ENCODE measurements around the gene NEDD4L.

Gene NEDD4L

DNA sequence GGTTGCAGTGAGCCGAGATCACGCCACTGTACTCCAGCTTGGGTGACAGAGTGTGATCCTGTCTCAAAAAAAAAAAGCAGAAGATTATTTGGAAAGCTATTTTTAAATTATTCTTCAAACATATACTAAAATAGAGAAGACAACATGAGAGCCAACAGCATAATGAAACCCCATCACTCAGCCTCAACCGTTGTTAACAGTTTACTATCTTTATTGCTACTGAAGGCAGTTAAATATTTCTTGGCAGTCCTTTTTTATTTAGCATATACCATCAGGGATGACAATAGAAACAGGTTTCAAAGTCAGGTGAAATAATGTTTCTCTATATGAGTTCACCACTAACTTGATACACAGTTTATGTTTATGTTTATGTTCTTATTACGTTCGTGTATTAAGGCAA lies 157.2 kb downstream of the NEDD4L start:
- TF ChIP-seq, protein P1, sequence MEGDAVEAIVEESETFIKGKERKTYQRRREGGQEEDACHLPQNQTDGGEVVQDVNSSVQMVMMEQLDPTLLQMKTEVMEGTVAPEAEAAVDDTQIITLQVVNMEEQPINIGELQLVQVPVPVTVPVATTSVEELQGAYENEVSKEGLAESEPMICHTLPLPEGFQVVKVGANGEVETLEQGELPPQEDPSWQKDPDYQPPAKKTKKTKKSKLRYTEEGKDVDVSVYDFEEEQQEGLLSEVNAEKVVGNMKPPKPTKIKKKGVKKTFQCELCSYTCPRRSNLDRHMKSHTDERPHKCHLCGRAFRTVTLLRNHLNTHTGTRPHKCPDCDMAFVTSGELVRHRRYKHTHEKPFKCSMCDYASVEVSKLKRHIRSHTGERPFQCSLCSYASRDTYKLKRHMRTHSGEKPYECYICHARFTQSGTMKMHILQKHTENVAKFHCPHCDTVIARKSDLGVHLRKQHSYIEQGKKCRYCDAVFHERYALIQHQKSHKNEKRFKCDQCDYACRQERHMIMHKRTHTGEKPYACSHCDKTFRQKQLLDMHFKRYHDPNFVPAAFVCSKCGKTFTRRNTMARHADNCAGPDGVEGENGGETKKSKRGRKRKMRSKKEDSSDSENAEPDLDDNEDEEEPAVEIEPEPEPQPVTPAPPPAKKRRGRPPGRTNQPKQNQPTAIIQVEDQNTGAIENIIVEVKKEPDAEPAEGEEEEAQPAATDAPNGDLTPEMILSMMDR (IDR thresholded peaks at IDR 0.05; ENCODE audit: control insufficient read depth, insufficient read depth, low read depth, low read length, missing control alignments): no peak
- no peak for DNase-seq (ENCODE audit: low read depth)
- no peak overlapping the region for H3K4me3 ChIP-seq (ENCODE audit: control insufficient read depth, low read depth, low read length)

DNA sequence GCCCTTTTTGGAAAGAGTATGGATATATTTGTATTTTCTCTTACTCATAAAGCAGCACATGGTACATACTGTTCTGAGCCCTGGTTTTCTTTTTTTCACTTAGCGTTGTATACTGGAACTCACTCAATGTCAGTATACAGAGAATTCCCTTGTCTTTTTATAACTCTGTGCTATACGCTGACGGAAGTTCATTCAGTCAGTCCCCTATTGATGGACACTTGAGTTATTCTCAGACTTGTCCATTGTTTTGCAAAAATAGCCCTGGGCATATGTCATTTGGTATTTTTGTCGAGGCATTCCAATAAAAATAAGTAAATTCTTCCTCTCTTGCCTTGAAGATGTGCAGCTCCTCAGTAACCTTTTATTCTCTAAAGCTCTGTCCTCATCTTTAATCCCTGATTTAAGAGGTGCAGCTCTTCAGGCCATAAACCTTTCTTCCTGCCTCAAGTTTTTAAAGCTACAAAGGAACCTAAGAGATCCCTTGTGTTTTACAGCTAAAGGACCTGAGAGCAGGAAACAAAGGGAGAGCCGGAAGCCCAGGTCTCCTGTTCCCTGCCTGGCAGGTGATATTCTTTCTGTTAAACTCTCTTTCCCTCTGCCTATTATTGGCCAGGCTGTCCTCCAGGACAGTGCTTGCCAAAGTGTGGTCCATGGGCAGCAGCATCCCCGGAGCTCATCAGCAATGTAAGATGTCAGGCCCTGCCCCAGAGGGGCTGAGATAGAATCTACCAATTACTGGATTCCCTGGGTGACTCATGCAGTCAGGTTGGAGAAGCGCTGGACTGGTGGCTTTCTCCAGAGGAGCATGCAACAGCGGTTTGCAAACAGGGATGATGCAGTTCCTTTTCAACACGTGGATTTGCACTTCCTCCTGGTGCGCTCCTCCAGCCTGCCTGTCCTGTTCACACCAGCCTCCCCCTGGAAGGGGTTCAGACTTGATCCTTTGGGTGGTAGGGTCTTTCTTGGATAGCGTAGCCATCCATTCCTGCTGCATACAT lies 158.0 kb downstream of the NEDD4L start:
- DNase-seq (ENCODE audit: low read depth): no peak
- TF ChIP-seq, protein P1 (IDR thresholded peaks at IDR 0.05; ENCODE audit: control insufficient read depth, insufficient read depth, low read depth, low read length, missing control alignments): no peak
- no peak overlapping the region for H3K4me3 ChIP-seq (ENCODE audit: control insufficient read depth, low read depth, low read length)

DNA sequence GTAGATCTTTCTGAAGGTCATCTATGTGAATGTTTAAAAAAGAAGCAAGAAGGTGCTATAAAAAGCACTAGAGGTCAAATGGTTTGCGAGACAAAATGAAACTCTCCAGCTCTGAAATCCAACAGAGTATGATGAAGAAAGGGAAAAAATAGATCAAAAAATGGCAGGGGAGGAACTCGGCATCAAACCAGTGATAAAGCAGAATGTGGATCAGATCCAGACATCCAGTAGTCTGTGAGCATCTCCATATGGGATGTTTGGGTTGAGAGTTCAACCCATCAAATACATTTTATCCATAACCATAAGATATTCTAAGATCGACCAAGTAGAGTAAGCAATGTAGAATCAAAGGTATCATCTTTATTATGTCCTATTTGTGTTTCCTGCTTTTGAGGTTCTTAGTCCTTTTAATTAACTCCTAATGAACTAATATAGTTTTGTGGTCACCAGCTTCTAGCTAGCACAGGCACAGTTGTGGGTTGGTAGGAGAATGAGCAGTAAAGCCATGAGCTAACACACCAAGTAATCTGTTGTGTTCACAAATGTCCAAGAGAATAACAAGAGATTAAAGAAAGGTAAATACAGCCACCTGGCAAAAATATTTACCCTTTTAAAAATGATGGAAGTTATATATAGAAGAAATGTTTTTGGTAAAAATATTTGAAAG lies 160.9 kb downstream of the NEDD4L start:
- no peak overlapping the region for H3K4me3 ChIP-seq (ENCODE audit: control insufficient read depth, low read depth, low read length)
- DNase-seq (ENCODE audit: low read depth): no peak
- TF ChIP-seq, protein P1 (IDR thresholded peaks at IDR 0.05; ENCODE audit: control insufficient read depth, insufficient read depth, low read depth, low read length, missing control alignments): no peak

DNA sequence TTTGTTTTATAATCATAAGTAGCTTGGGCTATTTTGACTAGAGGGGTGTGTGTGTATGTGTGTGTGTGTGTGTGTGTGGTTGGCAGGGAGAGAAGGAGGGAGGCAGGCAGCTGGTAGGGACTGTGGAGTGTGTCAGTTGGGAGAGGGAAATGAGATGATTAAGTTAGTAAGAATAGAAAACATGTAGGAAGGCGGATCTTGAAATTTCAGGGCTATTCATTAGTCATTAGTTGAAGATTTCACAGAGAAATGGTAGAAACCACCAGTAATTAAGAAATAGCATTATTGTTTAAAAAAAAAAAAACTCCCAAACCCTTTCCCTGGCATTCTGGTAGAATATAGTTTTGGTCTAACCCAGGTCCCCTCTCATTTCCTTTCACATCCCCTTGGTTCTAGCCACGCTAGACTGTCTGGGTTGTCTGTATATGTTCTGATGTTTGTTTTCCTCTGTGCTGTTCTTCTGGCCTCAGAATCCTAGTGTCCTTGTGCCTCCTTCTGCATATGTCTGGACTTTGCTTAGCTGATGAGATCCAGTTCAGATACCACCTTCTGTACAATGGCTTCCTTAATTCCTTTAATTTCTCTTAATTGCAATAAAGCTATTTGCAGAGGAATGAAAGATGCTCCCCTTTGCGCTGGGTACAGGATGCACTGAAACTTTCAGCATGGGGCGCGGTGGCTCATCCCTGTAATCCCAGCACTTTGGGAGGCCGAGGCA lies 161.6 kb downstream of the NEDD4L start:
- no peak overlapping the region for H3K4me3 ChIP-seq (ENCODE audit: control insufficient read depth, low read depth, low read length)
- peak; percentile 79 for DNase-seq (ENCODE audit: low read depth)
- TF ChIP-seq, protein P1 (IDR thresholded peaks at IDR 0.05; ENCODE audit: control insufficient read depth, insufficient read depth, low read depth, low read length, missing control alignments): no peak

DNA sequence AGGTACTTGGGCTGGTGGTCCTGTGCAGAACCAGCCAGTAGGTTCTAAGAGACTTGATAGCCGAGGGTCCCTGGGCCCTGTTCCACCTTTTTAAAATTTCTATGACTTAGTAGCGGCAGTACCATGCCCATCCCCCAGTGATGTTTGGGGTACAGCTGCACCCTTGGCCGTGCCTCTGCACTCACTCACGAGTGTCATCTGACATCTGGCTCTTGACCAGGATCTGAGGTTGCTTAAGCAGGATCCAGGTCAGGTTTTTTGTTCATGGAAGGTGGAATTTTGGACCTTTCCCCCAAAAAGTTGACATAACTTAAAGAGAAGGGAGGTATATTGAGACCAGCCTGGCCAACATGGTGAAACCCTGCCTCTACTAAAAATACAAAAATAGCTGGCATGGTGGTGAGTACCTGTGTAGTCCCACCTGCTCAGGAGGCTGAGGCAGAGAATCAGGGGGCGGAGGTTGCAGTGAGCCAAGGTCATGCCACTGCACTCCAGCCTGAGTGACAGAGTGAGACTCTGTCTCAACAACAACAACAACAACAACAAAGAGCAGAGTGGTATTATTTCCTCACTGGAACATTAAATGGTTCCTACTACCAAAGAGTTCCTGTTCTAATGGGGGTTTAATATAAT lies 163.6 kb downstream of the NEDD4L start:
- no peak for DNase-seq (ENCODE audit: low read depth)
- TF ChIP-seq, protein P1 (IDR thresholded peaks at IDR 0.05; ENCODE audit: control insufficient read depth, insufficient read depth, low read depth, low read length, missing control alignments): no peak
- H3K4me3 ChIP-seq (ENCODE audit: control insufficient read depth, low read depth, low read length): no peak overlapping the region

All from AG09309 (cell line).